ENCODE measurements around the gene SPANXN1. TPM values are rescaled to one million over a fixed set of nuclear protein-coding genes. Genes with fewer than 3 reads are reported as not detected.
"Not testable (repeated sequence)": the region's sequence is repeated elsewhere in the genome, so short reads cannot be mapped to it uniquely, and the experiment has no call there.

The SPANXN1 gene
- total RNA-seq (ENCODE audit: low replicate concordance) = not detected in 2 replicates

- not testable (repeated sequence) for H3K36me3 ChIP-seq; H3K27ac ChIP-seq; H3K9me3 Mint-ChIP-seq; H3K27ac Mint-ChIP-seq; H4K20me1 ChIP-seq (ENCODE audit: low read depth); H3K27me3 ChIP-seq; H3K36me3 Mint-ChIP-seq; H3K4me2 ChIP-seq; H3K4me3 ChIP-seq; H3K27me3 Mint-ChIP-seq (ENCODE audit: insufficient read depth, low read depth); H2AFZ ChIP-seq (replicated peaks); DNase-seq (ENCODE audit: low spot score); H3K79me2 ChIP-seq (ENCODE audit: low read depth); H3K9ac ChIP-seq; H3F3A ChIP-seq (ENCODE audit: low read depth); H3K4me1 ChIP-seq; H3K4me3 Mint-ChIP-seq; H3K4me1 Mint-ChIP-seq; H3K9me3 ChIP-seq (ENCODE audit: low read depth)
Observed at GRCh38 chrX:145247203-145247602, at the start of gene SPANXN1. SPANXN1 (plus strand) TSS chrX:145247503; CDS start chrX:145247587, 84 bp downstream.

- Histone ChIP-seq H3K79me2 (ENCODE audit: low read depth) (no peaks in the 10 kb centered on the region), H2AFZ (replicated peaks) (no peak overlapping the region), H3K27me3 (no peaks in the 10 kb centered on the region), H3F3A (ENCODE audit: low read depth) (no peaks in the 10 kb centered on the region), H3K4me3 (no peak overlapping the region), H4K20me1 (ENCODE audit: low read depth) (no peaks in the 10 kb centered on the region), H3K9ac (no peak overlapping the region), H3K9me3 (ENCODE audit: low read depth) (peaks cover 8% of the 10 kb centered on the region), H3K27ac (no peak overlapping the region), H3K36me3 (no peaks in the 10 kb centered on the region), H3K4me1 (no peaks in the 10 kb centered on the region), H3K4me2 (no peak overlapping the region)
- no peak for DNase-seq (ENCODE audit: low spot score)
- Mint-ChIP-seq H3K9me3 (no peaks in the 10 kb centered on the region), H3K36me3 (no peaks in the 10 kb centered on the region), H3K27me3 (ENCODE audit: insufficient read depth, low read depth) (peaks cover 5% of the 10 kb centered on the region), H3K27ac (no peak overlapping the region), H3K4me3 (no peak overlapping the region), H3K4me1 (no peaks in the 10 kb centered on the region)
- TF ChIP-seq EZH2phosphoT487 (IDR thresholded peaks at IDR 0.05) (no peak), CTCF (IDR thresholded peaks at IDR 0.05) (no peak), EZH2 (IDR thresholded peaks at IDR 0.05) (no peak)
Observed at GRCh38 chrX:145199078-145199477, 48.2 kb upstream of the SPANXN1 start.

GRCh38 chrX:145213504-145213903 is 33.8 kb upstream of the SPANXN1 start:
- peak; percentile 45 for DNase-seq (ENCODE audit: low spot score)
- Histone ChIP-seq H3K27me3 (no peaks in the 10 kb centered on the region), H3K27ac (no peak overlapping the region), H3K4me1 (peaks cover 8% of the 10 kb centered on the region), H3K4me3 (no peak overlapping the region), H3F3A (ENCODE audit: low read depth) (no peaks in the 10 kb centered on the region), H3K9ac (no peak overlapping the region), H3K4me2 (no peak overlapping the region), H4K20me1 (ENCODE audit: low read depth) (no peaks in the 10 kb centered on the region), H3K79me2 (ENCODE audit: low read depth) (no peaks in the 10 kb centered on the region), H2AFZ (replicated peaks) (no peak overlapping the region), H3K9me3 (ENCODE audit: low read depth) (peaks cover 2% of the 10 kb centered on the region), H3K36me3 (no peaks in the 10 kb centered on the region)
- TF ChIP-seq CTCF (IDR thresholded peaks at IDR 0.05) (peak; percentile 64), EZH2 (IDR thresholded peaks at IDR 0.05) (no peak), EZH2phosphoT487 (IDR thresholded peaks at IDR 0.05) (no peak)
- Mint-ChIP-seq H3K27me3 (ENCODE audit: insufficient read depth, low read depth) (no peaks in the 10 kb centered on the region), H3K9me3 (peaks cover 3% of the 10 kb centered on the region), H3K4me3 (no peak overlapping the region), H3K36me3 (no peaks in the 10 kb centered on the region), H3K27ac (no peak overlapping the region), H3K4me1 (peaks cover 3% of the 10 kb centered on the region)

- H3K27me3 Mint-ChIP-seq (ENCODE audit: insufficient read depth, low read depth) = peaks cover 2% of the 10 kb centered on the region
- Histone ChIP-seq H3K4me1 (no peaks in the 10 kb centered on the region), H3K27ac (no peak overlapping the region), H3K4me2 (no peak overlapping the region), H3K4me3 (no peak overlapping the region), H3K36me3 (no peaks in the 10 kb centered on the region), H3K79me2 (ENCODE audit: low read depth) (no peaks in the 10 kb centered on the region), H3K9ac (no peak overlapping the region), H3K9me3 (ENCODE audit: low read depth) (peaks cover 3% of the 10 kb centered on the region), H3K27me3 (no peaks in the 10 kb centered on the region), H3F3A (ENCODE audit: low read depth) (no peaks in the 10 kb centered on the region), H4K20me1 (ENCODE audit: low read depth) (no peaks in the 10 kb centered on the region), H2AFZ (replicated peaks) (no peak overlapping the region)
- no peak overlapping the region for H3K4me3 Mint-ChIP-seq
- peaks cover 6% of the 10 kb centered on the region for H3K9me3 Mint-ChIP-seq
- no peak overlapping the region for H3K27ac Mint-ChIP-seq
- H3K4me1 Mint-ChIP-seq = no peaks in the 10 kb centered on the region
- TF ChIP-seq EZH2 (IDR thresholded peaks at IDR 0.05) (no peak), EZH2phosphoT487 (IDR thresholded peaks at IDR 0.05) (no peak), CTCF (IDR thresholded peaks at IDR 0.05) (no peak)
- no peak for DNase-seq (ENCODE audit: low spot score)
- no peaks in the 10 kb centered on the region for H3K36me3 Mint-ChIP-seq
Observed at GRCh38 chrX:145292218-145292617, 44.9 kb downstream of the SPANXN1 start.

All from neural progenitor cell (in vitro differentiated cells).